Measurements from ENCODE around the gene FCER1A. TPM values are rescaled to one million over a fixed set of nuclear protein-coding genes. Genes with fewer than 3 reads are reported as not detected.
"Not testable (repeated sequence)": the region's sequence is repeated elsewhere in the genome, so short reads cannot be mapped to it uniquely, and the experiment has no call there.

The FCER1A gene
- total and polyA plus RNA-seq, 9 donors = 0.20 to 9.9 (median 0.65) TPM; not detected in 3

DNA sequence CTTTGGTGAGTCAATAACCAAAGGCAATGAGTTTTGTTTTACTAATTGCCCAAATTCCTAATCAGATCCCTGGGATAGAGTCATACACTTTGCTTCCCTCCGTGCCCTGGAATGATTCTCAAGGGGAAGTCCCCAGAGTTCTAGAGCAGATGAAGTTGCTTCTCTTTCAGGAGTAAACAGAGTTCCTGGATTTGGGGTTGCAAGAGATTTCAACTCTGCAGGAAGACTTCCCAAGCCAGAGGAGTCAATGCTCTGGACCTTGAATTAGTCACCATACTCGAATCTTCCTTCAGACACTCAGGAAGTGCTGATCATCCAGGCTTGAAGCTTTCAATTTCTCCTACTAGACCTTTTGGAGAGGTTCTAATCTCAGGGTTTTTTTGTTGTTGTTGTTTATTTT, 39.6 kb downstream of the FCER1A start:
- WGBS, 3 donors = 47 to 53% (median 48%) methylated on average over 2 of the region's 2 CpGs
- intact Hi-C loops (cut with DNase I) = no loop called here
- H3K9me3 ChIP-seq = no peaks in the 10 kb centered on the region
- DNase-seq = no peak
- no peak overlapping the region for H3K27ac ChIP-seq
- no peaks in the 10 kb centered on the region for H3K36me3 ChIP-seq
- H3K27me3 ChIP-seq = no peaks in the 10 kb centered on the region
- H3K4me3 ChIP-seq = no peak overlapping the region
- H3K4me1 ChIP-seq (ENCODE audit: insufficient read depth) = no peaks in the 10 kb centered on the region
- TF ChIP-seq POLR2A (IDR thresholded peaks at IDR 0.05) (no peak), EP300 (IDR thresholded peaks at IDR 0.05) (no peak)
- TF ChIP-seq, protein P1, sequence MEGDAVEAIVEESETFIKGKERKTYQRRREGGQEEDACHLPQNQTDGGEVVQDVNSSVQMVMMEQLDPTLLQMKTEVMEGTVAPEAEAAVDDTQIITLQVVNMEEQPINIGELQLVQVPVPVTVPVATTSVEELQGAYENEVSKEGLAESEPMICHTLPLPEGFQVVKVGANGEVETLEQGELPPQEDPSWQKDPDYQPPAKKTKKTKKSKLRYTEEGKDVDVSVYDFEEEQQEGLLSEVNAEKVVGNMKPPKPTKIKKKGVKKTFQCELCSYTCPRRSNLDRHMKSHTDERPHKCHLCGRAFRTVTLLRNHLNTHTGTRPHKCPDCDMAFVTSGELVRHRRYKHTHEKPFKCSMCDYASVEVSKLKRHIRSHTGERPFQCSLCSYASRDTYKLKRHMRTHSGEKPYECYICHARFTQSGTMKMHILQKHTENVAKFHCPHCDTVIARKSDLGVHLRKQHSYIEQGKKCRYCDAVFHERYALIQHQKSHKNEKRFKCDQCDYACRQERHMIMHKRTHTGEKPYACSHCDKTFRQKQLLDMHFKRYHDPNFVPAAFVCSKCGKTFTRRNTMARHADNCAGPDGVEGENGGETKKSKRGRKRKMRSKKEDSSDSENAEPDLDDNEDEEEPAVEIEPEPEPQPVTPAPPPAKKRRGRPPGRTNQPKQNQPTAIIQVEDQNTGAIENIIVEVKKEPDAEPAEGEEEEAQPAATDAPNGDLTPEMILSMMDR (IDR thresholded peaks at IDR 0.05) = no peak

GRCh38 chr1:159342761-159343425, 40.8 kb downstream of the FCER1A start:
- DNase-seq = no peak
- Histone ChIP-seq H3K9me3 (no peaks in the 10 kb centered on the region), H3K36me3 (no peaks in the 10 kb centered on the region), H3K4me1 (ENCODE audit: insufficient read depth) (no peaks in the 10 kb centered on the region), H3K27ac (no peak overlapping the region), H3K4me3 (no peak overlapping the region), H3K27me3 (no peaks in the 10 kb centered on the region)
- 63 to 66% (median 64%) methylated on average over 4 of the region's 4 CpGs for WGBS, 3 donors
- TF ChIP-seq, protein P1 (IDR thresholded peaks at IDR 0.05) = no peak
- no peak for TF ChIP-seq EP300 (IDR thresholded peaks at IDR 0.05)
- no peak for TF ChIP-seq POLR2A (IDR thresholded peaks at IDR 0.05)
- intact Hi-C loops (cut with DNase I) = no loop called here

- intact Hi-C loops (cut with DNase I); DNase-seq: not testable (repeated sequence)
- WGBS, 3 donors = 68 to 88% (median 78%) methylated on average over 3 of the region's 3 CpGs
Observed at GRCh38 chr1:159349374-159349773, 47.2 kb downstream of the FCER1A start.

GRCh38 chr1:159352436-159352835, 50.3 kb downstream of the FCER1A start:
- DNase-seq = no peak
- no peaks in the 10 kb centered on the region for H3K4me1 ChIP-seq (ENCODE audit: insufficient read depth)
- no peak for TF ChIP-seq EP300 (IDR thresholded peaks at IDR 0.05)
- TF ChIP-seq, protein P1 (IDR thresholded peaks at IDR 0.05) = no peak
- no peak for TF ChIP-seq POLR2A (IDR thresholded peaks at IDR 0.05)
- 58 to 66% (median 60%) methylated on average over 2 of the region's 2 CpGs for WGBS, 3 donors
- H3K36me3 ChIP-seq = no peaks in the 10 kb centered on the region
- no peak overlapping the region for H3K27ac ChIP-seq
- intact Hi-C loops (cut with DNase I) = no loop called here
- H3K27me3 ChIP-seq = no peaks in the 10 kb centered on the region
- H3K4me3 ChIP-seq = no peak overlapping the region
- no peaks in the 10 kb centered on the region for H3K9me3 ChIP-seq

More at GRCh38 chr1:159349374-159349773, 47.2 kb downstream of the FCER1A start:
- not testable (repeated sequence) for H3K9me3 ChIP-seq; H3K36me3 ChIP-seq; H3K27me3 ChIP-seq; H3K27ac ChIP-seq; H3K4me1 ChIP-seq (ENCODE audit: insufficient read depth); H3K4me3 ChIP-seq

Other genes starting within 250 kb of the FCER1A start
- gene AIM2, start 225.6 kb upstream of the FCER1A start, total RNA-seq = under 1 TPM in 3 of 7 donors, not detected in 4; 0.20 to 0.95 (median 0.38) TPM
- gene AIM2, start 225.6 kb upstream of the FCER1A start, polyA plus RNA-seq = under 1 TPM in 1 of 2 donors, not detected in 1; 0.50 TPM
- 1 to 10 TPM in 3 of 7 donors, under 1 TPM in 2, not detected in 2; 0.17 to 2.7 (median 1.5) TPM for gene CADM3, start 130.7 kb upstream of the FCER1A start, total RNA-seq
- gene CADM3, start 130.7 kb upstream of the FCER1A start, polyA plus RNA-seq = 10 to 100 TPM in 1 of 2 donors, under 1 TPM in 1; 0.75 to 13.8 TPM
- gene ACKR1, start 97.5 kb upstream of the FCER1A start, total RNA-seq = 10 to 100 TPM in 6 of 7 donors, 1 to 10 TPM in 1; 5.6 to 43.0 (median 20.7) TPM
- 10 to 100 TPM; 36.2 to 41.9 TPM for gene ACKR1, start 97.5 kb upstream of the FCER1A start, polyA plus RNA-seq
- not detected for gene OR10J4, start 129.9 kb downstream of the FCER1A start, total RNA-seq
- not detected for gene OR10J4, start 129.9 kb downstream of the FCER1A start, polyA plus RNA-seq
- not detected for gene OR10J1, start 137.4 kb downstream of the FCER1A start, total RNA-seq
- gene OR10J1, start 137.4 kb downstream of the FCER1A start, polyA plus RNA-seq = not detected
- not detected for gene OR10J5, start 233.7 kb downstream of the FCER1A start, total RNA-seq
- gene OR10J5, start 233.7 kb downstream of the FCER1A start, polyA plus RNA-seq = not detected